ENCODE measurements around the gene DYNC2H1. TPM values are rescaled to one million over a fixed set of nuclear protein-coding genes. Genes with fewer than 3 reads are reported as not detected.

DYNC2H1 gene
- 1 to 10 TPM; 2.9 to 3.3 TPM for total RNA-seq
- polyA plus RNA-seq = 1 to 10 TPM in 1 of 2 donors, under 1 TPM in 1; 0.77 to 1.3 TPM

GRCh38 chr11:103108933-103109817 lies at the start of gene DYNC2H1:
Gene DYNC2H1 (plus strand): TSS chr11:103109426. CDS start chr11:103109575, 149 bp downstream.
- Histone ChIP-seq H3K36me3 (ENCODE audit: control insufficient read depth in 4 of 4, insufficient read depth in 3 of 4, low read depth in 1 of 4, low read length in 3 of 4) (no peaks in the 10 kb centered on the region), H3K4me3 (ENCODE audit: low read depth in 1 of 3, low read length in 3 of 3) (peak within 1 kb of the TSS; percentile 56 to 86 (median 74)), H3K4me1 (ENCODE audit: control insufficient read depth in 4 of 4, insufficient read depth in 4 of 4, low read length in 3 of 4) (peaks cover 0 to 13% (median 5%) of the 10 kb centered on the region in 4 donors), H3K27me3 (ENCODE audit: control insufficient read depth in 4 of 4, insufficient read depth in 4 of 4, low read length in 3 of 4) (peaks cover 0 to 3% (median 0%) of the 10 kb centered on the region in 4 donors), H3K9me3 (ENCODE audit: control insufficient read depth in 4 of 4, low read length in 3 of 4) (no peaks in the 10 kb centered on the region), H3K27ac (ENCODE audit: low read depth in 1 of 2, low read length in 2 of 2) (peak within 1 kb of the TSS; percentile 12 to 36), H3K9ac (ENCODE audit: low read depth in 1 of 2, low read length in 2 of 2) (peak within 1 kb of the TSS; percentile 47 to 81)
- 1% methylated on average over 53 of the region's 53 CpGs for WGBS
- TF ChIP-seq HNF4G (IDR thresholded peaks at IDR 0.05) = no peak
- peak; percentile 43 for TF ChIP-seq NR2F2 (IDR thresholded peaks at IDR 0.05)
- TF ChIP-seq ZBTB33 (IDR thresholded peaks at IDR 0.05) = peak; percentile 33
- TF ChIP-seq FOXA2 (IDR thresholded peaks at IDR 0.05) = peak; percentile 5
- peak; percentile 61 for TF ChIP-seq SP1 (IDR thresholded peaks at IDR 0.05)
- TF ChIP-seq YY1 (IDR thresholded peaks at IDR 0.05) = peak; percentile 73
- TF ChIP-seq JUND (IDR thresholded peaks at IDR 0.05) = no peak
- TF ChIP-seq CTCF (IDR thresholded peaks at IDR 0.05; ENCODE audit: low read depth, low read length, missing input control) = peak; percentile 23
- TF ChIP-seq RXRA (IDR thresholded peaks at IDR 0.05) = peak; percentile 26 to 55
- peak in 1 of 2 donors; percentile 43 for TF ChIP-seq GABPA (IDR thresholded peaks at IDR 0.05 in 1 of 2, conservative IDR thresholded peaks at IDR 0.05 in 1 of 2)
- no peak for TF ChIP-seq ATF3 (IDR thresholded peaks at IDR 0.05)
- no peak for TF ChIP-seq EGR1 (IDR thresholded peaks at IDR 0.05; ENCODE audit: low read depth in 2 of 2)
- TF ChIP-seq HNF4A (conservative IDR thresholded peaks at IDR 0.05) = no peak
- peak; percentile 54 for TF ChIP-seq REST (IDR thresholded peaks at IDR 0.05)
- TF ChIP-seq MAX (IDR thresholded peaks at IDR 0.05) = peak; percentile 68
- TF ChIP-seq TAF1 (conservative IDR thresholded peaks at IDR 0.05) = no peak
- TF ChIP-seq RAD21 (IDR thresholded peaks at IDR 0.05) = peak; percentile 22 to 48
- no peak for TF ChIP-seq FOXA1 (IDR thresholded peaks at IDR 0.05)
- DNase-seq (ENCODE audit: low spot score) = peak; percentile 79

All from liver (tissue), 9 donors.